Loucy (cell line): ENCODE measurements around the gene CCDC112.

ENCODE experiments used
- EZH2phosphoT487 ChIP-seq: fragments of 200-600 bp; IDR thresholded peaks from 2 replicates; pipeline ENCODE4 v1.6.1; 2018; ENCODE audit warnings: antibody characterized with exemption, mild to moderate bottlenecking, moderate library complexity, borderline replicate concordance
- TF ChIP-seq, protein P1 (sequence below): fragments of 200-600 bp; sonication (generic); conservative IDR thresholded peaks from 2 replicates; pipeline ENCODE4 v1.5.1; 2014; ENCODE audit warnings: mild to moderate bottlenecking, antibody characterized with exemption, low read length

DNA sequence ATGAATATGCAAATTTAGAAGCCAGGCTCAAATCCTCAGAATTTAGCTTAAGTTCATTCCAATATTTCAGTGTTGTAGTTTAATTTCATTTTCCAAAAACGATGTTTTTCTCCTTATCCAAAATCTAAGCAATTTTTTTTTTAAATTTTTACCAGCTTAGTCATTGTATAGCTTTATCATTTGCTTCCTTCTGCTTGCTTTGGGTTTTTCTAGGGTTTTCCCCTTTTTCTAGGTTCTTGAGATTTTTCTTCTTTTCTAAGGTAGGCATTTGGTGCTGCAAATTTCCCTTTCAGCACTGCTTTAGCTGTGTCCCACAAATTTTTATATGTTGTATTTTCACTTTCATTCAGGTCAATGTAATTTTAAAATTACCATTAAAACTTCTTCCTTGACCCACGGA lies 34.4 kb upstream of the CCDC112 start:
- TF ChIP-seq, protein P1, sequence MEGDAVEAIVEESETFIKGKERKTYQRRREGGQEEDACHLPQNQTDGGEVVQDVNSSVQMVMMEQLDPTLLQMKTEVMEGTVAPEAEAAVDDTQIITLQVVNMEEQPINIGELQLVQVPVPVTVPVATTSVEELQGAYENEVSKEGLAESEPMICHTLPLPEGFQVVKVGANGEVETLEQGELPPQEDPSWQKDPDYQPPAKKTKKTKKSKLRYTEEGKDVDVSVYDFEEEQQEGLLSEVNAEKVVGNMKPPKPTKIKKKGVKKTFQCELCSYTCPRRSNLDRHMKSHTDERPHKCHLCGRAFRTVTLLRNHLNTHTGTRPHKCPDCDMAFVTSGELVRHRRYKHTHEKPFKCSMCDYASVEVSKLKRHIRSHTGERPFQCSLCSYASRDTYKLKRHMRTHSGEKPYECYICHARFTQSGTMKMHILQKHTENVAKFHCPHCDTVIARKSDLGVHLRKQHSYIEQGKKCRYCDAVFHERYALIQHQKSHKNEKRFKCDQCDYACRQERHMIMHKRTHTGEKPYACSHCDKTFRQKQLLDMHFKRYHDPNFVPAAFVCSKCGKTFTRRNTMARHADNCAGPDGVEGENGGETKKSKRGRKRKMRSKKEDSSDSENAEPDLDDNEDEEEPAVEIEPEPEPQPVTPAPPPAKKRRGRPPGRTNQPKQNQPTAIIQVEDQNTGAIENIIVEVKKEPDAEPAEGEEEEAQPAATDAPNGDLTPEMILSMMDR = no peak
- TF ChIP-seq EZH2phosphoT487 = no peak
